Stimulated activated naive CD4-positive, alpha-beta T cell (primary cell): ENCODE measurements around the gene ADGRB3.

Experiments
- DNase-seq, 6 experiments: peaks; one replicate each; lab custom pipeline; 2025; lab: John Stamatoyannopoulos, UW

Gene ADGRB3

DNA sequence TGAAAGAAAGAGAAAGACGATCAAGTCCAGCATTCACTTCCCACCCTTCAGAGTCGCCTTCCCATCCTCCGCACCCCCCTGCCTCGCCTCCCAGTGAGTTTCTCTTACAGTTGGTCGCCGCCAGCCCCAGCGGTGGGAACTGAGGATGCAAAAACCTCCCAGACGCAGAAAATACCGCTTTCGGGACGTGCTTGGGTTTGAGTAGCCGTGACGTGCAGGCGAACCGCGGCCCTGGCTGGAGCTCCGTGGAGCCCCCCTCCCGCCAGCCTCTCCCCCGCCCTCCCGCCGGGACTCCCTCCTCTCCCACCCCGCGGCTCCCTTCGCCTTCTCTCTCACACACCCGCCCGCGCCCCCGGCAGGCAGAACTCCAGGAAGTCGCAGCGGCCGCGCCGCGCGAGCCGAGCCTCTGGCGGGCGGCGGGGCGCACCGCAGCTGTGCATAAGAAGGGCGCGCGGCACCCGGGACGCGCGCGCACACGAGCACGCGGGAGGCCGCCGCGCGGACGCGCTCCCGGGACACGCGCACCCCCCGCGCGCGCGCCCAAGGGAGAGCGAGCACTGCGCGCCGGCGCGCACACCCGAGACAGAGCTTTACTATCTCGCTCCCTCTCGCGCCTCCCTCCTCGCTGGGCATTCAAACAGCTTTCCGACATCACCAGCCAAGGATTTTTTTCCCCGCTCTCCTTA lies at the start of gene ADGRB3:
Gene ADGRB3, plus strand, starts transcription at position 557 of the 686 bp plus-strand sequence. CDS start 3,394 bp downstream, outside the sequence.
- peak in 2 of 6 experiments; percentile 3 to 6 for DNase-seq

DNA sequence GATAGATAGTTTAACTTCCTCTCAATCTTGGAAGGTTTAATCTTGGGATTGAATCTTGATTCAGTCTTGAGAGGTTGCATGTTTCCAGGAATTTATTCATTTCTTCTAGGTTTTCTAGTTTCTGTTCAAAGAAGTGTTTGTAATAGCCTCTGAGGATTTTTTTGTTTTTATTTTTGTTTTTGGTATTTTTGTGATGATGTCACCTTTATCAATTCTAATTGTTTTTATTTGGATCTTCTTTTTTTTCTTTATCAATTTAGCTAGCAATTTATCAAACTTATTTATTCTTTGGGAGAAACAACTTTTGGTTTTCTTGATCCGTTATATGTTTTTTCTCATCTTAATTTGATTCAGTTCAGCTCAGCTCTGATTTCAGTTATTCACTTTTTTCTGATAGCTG lies 41.5 kb upstream of the ADGRB3 start:
- DNase-seq = no peak

DNA sequence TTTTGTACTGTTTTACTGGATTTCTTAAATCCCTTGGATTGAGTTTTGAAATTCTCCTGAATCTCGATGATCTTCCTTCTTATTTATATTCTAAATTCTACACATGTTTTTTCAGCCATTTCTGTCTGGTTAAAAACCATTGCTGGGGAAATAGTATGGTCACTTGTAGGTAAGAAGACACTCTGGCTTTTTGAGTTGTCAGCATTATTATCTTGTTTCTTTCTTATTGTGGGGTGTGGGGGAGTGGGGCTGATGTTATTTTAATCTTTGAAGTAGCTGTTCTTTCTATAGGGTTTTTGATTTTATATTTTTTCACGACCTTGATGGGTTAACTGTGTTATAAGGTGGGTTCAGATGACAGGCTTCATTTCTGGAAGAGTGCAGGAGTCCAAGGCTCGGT lies 37.4 kb upstream of the ADGRB3 start:
- DNase-seq = no peak

DNA sequence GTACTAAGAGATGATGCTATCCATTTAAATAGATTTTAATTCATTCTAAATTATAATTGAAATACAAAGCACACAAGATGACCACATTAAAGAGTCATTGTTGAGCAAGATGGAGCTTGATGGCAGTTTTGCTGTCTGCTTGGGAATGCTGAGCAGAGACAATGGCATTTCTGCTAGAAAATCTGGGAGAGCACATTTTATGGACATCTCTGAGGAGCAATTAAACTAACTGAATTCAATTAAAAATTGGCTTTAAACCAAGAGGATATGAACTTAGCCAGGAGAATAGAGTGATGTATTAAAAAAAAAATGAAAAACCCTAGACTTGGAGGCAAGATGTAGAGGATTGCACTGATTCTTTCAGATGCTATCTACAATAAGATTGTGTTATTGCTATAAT lies 19.1 kb upstream of the ADGRB3 start:
- DNase-seq = no peak

DNA sequence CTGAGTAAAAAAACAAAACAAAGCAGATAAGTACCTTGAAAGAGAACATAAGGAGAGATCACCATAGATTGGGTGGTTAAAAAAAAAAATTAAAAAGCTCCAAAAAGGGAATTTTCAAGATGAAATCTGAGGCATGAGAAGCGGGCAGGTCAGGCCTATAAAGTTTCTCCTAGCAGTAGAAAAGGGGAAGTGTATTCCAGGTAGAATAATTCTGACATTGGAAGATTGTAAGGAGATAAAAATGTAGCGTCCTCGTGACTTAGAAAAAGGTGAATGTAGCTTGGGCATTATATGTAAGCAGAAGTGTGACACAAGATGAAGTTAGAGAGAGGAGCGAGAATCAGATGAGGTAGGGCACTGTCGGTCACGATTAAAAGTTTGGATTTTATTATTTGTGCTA lies 9.1 kb upstream of the ADGRB3 start:
- no peak for DNase-seq

DNA sequence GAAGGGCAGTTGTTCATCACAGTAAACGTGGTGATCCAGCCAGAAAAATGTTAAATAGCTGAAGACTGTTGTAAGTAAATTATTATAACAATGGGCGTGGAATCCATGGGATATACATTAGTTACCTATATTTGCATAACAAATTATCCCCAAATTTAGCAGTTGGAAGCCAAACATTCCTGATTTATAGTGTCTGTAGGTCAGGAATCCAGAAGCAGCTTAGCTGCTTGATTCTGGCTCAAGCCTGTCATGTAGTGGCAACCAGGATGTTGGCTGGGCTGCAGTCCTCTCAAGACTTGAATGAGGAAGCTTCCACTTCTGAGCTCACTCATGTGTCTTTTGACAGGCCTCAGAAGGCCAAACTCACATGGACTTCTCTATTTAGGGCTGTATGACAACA lies 6.9 kb upstream of the ADGRB3 start:
- no peak for DNase-seq

DNA sequence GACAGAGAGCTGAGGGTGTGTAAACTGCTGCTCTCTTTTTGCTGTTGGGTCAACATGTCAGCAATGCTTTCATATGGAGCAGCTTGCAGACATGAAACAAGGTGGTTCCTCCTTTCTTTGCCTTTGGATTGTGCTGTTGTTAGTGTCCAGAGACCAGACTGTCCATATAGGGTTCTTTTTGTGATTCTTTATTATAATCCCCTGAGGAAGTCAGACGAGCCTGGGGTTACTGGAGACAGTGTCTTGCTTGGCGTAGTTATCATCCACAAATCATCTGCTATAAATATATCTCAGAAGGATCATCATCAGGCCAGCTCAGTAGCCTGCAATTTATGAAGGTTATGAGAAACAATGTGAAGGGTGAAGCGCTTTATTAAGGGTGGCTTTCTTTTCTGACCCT lies 2.3 kb upstream of the ADGRB3 start:
- no peak for DNase-seq

DNA sequence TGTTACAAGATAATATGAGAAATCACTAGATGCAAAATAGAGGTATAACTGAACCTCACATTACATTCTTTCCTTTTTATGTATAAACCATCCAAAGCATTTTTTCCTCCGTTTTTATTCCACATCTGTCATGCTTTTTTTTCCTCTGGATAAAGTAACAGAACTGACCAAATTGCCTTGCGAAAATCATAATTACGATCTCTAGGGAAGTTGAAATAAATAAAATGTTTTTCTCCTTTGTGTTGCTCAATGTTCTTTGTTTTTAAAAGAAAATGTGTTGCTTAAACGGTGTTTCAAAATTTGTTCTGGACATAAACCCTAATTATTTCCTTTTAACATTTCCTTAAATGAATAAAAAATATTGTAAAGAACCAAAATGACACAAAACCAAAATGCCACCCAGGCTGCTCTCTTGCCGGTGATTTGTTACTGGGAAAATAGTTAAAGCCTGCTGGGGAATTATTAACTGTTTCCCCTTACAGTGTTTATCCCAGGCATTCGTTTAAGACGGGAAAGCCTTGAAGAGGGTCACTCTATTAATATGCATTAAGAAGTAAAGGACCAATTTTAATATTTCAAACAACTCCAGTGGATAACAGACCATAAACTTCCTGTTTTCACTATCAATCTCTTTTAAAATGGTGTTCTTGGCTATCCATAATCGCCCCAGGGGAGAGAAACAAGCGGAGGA lies 1.7 kb upstream of the ADGRB3 start:
- DNase-seq = no peak

DNA sequence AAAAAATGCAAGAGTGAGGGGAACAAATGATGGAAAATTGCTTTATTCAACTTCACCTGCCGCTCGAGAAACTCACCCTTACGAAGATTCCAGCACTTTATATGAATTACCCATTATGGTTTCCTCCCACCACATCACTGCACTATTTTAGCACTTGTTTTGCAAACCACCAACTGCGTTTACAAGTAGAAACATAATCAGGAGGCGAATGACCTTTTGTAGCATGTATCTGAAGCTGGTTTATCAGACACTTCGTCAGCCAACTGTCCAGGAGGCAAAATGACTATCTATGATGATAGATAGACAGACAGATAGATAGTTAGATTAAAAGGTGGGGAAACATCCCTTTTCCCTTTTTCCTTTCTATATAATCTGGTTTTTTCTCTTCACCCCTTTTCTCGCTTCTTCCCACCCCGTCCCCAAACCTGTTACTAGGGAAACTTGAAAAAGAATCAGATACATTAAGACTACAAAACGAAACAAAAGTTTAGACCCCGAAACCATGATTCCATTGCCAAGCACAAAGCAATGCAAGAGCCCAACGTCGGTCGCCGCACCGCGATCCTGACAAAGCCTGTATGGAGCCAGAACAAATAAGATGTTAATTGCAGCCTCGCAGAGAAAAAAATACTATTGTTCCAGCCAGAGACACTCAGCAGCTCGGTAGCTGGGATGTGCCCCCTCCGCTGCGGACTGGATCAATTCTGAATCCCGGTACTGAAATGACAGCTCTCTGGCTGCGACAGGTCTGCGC lies 933 bp upstream of the ADGRB3 start:
- DNase-seq = peak in 1 of 6 experiments; percentile 16

DNA sequence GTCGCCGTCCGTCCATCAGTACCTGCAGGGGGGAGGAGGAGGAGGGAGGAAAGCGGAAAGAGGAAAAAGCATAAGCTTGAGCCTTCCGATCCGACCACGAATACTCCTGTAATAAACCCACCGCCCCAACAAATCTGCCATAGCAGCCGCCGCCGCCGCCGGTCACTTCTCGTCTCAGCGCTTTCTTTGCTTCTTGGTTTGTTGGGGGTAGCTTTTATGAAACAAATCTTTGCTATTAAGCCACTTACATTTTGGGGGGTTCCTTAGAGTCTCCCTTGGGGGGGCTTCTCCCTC lies 277 bp downstream of the ADGRB3 start:
- no peak for DNase-seq

DNA sequence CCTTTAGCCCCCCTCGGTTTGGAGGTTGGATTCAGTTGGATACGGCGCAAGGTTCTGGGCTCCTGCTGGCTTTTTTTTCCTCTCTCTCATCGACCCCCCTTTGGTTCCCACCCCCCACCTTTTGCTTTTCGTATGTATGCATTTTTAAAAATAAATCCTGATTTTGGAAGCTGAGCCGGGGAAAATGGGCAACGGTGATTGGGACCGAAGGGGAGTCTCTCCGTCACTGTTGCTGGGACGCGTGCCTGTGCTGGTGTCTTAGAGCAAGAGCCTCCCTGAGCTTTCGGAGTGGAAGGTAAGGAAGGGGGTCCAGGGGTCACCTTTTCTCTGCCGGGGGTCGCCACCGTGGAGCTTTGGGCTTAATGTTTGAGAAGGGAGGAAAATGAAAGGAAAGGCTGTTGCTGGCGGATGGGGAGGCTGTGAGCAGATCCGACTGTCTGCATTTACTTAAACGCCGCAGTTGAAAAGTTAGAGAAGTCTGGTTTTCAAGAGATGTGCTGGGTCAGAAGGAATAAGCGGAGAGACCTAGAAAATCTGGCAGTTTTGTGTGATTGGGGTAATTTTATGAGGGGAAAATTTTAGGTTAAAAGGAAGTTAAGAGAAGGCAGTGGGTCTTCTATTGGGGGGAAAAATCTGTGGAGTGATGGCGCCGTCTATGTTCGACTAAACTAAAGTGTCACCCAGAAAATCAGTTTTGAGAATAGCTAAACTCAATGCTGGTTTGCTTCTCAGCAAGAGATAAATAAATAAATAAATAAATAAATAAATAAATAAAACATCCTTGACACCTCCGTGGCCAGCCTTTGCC lies 828 bp downstream of the ADGRB3 start:
- no peak for DNase-seq

DNA sequence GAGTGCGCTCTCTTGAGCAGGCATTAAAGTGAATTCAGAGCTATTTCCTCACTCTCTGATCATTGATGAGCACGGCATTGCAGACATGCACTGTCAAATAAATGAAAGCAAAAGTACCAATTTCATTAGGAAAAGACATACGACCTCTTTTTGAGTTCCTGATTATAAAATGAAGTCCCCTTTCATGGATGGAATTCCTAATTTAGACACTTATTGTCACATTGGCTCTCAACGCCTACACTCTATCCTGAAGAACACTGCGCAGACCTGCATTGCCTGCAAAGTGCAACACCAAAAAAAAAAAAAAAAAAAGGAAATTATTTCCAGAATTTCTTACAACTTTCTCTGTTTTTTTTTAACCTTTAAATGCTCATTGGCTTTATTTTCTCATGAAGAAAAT lies 1.6 kb downstream of the ADGRB3 start:
- no peak for DNase-seq

DNA sequence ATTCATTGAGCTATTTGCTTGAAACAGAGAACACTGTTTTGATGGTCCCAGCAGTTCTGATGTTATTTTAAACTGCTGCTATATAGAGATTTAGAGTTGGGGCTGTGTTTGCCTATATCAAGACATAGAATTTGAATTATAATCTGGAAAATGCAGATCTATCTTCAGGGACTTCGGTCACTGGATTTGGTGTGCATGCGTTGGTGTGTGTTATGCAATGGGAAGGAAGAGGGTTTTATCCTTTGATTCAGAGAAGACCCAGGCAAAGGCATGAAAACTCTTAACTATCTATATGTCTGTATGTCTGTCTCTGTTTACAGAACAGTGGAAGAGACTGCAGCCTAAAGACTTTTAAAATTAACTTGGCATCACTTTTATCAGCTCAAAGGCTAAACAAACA lies 2.0 kb downstream of the ADGRB3 start:
- no peak for DNase-seq

DNA sequence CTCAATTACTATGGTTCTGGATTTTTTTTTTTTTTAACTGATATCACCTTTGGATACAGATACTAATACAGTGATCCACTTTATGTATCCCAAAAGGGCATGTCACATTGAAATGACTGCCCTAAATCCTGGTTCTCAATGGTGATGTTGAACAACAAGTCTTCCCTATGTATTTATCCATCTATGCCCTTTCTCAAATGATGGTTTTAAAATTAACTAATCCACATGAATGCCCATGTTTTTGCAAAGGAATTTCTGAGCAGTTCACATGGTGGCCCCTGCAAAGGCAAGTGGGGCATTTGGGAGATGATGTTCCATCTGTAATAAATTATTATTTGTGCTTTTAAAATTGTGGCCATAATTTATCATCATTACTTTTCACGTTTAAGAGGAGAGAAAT lies 2.7 kb downstream of the ADGRB3 start:
- DNase-seq = no peak

DNA sequence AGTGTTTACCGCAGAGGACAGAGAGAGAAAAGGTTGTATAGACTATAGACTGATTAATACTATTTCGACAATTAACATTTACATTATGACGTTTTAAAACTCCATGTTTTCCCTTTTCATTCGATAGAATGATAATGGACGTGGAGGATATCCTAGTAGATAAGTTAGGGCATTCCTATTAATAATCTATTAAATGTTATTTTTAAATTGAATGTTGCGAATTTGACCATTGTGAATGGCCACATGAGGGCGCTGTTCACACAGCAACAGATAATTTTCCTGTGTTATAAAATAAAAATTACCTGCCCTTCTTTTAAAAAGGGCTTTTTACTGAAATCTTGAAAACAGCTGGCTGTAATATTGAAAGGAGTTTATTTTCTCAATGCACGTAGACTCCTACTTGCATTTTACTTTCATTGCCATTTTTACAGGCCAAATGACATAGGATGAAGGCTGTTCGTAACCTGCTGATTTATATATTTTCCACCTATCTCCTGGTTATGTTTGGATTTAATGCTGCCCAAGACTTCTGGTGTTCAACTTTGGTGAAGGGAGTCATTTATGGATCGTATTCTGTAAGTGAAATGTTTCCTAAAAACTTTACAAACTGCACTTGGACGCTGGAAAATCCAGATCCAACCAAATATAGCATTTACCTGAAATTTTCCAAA lies 3.3 kb downstream of the ADGRB3 start:
- DNase-seq = no peak

DNA sequence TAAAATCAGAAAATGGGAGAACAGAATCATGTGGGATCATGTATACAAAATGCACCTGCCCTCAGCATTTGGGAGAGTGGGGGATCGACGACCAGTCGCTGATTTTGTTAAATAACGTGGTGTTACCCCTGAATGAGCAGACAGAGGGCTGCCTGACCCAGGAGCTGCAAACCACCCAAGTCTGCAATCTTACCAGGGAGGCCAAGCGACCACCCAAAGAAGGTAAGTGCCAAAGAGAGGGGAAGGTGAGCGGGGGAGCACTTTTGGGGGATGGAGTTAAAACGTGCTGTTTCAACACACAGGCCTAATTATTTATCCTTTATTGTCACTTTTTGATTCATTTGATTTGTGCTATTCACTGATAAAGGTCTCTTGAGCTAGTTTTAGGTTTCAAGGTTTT lies 4.1 kb downstream of the ADGRB3 start:
- DNase-seq = no peak

DNA sequence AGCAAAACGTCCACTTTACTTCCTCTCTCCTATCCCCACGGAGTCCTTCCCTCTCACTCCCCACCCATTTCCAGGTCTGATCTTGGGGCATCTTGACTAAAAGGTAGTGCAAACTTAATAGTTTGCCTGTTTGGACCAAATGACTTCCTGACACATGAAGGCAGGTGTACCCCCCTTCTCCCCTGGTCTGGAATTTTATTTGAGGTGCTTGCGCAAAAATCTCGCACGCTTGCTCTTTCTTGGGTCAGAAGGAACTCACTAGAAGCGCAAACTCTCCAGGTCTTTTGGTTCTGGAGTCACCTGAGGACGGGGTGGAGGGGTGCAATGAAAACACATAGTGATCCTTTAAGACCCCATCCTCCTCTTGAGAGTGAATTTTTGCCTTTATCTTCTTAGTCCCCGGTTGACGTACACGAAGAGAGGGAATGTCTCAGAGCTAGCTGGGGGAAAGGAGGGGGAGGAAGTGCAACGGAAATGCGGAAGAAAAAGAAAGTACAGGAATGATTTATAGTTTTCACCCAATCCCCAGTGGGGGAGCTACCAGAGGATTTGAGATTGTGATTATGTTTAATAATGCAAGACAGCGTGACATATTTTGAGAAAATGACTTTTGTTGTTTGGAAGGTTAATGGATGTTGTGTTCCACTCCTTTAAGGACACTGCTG lies 4.9 kb downstream of the ADGRB3 start:
- no peak for DNase-seq

DNA sequence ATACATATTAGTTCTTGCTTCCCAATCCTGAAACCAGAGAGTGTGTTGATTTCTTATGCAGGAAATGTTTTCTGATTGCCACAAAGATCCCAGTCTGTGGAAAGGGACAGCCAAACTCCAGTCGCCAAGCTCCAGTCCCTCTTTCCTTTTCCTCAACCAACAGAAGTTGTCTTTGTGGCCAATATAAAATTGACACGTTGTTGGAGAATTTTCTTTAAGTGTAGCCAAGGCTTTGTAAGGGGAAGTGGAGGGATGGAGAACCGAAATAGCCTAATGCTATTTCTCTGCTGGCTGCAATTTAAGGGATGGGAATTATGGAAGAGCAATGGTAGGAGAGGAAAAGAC lies 5.4 kb downstream of the ADGRB3 start:
- no peak for DNase-seq

DNA sequence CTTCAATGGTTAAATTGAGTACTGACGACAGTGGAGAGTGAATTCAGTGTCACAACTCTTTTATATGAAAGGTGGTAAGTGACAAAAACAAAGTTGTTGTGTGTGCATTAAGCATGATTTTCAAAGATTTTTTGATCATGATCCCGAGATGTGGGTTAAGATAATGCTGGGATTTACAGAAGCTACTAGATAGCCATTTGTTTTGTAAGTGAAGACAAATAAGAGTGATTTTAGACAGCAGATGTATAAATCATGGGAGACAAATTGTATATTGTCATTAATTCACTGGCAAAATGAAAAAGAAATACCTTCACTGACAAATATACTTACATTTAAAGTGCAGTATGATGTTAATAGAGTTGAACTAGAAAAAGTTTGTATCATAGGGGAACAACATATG lies 6.1 kb downstream of the ADGRB3 start:
- no peak for DNase-seq

DNA sequence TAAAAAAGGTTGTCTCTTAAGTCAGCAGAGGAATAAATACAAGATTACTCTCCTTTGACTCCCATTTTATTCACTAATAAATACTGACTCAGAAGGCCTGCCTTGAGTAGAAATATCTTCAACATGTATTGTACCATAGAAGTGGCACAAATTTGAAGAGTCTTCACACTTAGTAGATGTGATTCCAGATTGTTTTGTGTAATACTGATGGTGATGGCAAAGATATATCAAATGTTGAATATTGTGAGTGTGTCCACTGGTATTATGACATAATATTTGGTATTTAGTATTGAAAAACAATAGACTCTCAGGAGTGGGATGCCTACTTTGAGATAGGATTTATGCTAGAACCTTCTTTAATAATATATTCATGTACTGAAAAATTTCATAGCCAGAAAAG lies 7.0 kb downstream of the ADGRB3 start:
- no peak for DNase-seq

DNA sequence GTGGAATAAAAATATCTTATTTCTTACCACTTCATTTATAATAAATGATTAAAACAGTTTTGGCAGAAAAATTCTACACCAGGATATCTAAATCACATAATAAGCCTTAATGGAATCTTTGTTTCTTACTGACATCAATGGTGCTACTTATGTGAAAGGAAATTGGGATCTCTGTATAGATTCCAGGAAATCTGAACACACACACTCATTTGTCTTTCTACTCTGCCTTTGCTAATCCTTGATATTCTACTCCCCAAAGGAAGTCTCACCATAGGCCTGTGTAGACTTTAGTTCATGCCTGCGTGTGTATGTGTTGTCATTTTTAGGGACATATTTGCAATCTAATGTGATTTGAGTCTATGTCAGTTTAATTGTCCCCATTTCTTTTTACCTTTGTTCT lies 7.9 kb downstream of the ADGRB3 start:
- DNase-seq = no peak

DNA sequence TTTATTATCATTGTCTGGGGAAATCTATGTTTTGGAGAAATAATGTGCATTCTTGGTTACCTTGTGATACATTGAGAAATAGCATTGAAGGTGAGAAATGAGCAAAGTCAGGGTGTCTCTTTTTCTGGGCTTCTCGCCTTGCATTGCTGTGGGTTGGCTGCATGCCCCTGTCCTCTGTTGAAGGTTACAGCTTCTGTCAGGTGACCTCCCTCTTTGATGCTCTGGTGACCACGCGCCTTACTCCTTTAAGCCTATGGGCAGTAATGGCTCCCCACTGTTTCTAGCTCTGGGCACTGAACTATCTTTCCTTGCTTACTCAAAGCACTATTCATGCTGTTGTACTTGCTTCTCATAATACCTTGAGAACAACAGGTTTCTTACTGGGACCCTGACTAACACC lies 14.6 kb downstream of the ADGRB3 start:
- no peak for DNase-seq
